HepG2 (cell line): ENCODE data around the gene EPN2. TPM values are rescaled to one million over a fixed set of nuclear protein-coding genes. Genes with fewer than 3 reads are reported as not detected.

Experiments
- ARID2 ChIP-seq: sonication (generic); formaldehyde crosslinking; IDR thresholded peaks from 2 replicates; pipeline ENCODE4 v1.8.1; 2022; ENCODE audit warnings: mild to moderate bottlenecking, missing genetic modification reagents, borderline replicate concordance
- ARID5B ChIP-seq: IDR thresholded peaks from 2 replicates; pipeline ENCODE4 v1.4.0; 2020; ENCODE audit warnings: mild to moderate bottlenecking, missing genetic modification reagents
- CREB1 ChIP-seq, 2 experiments: fragments of 450-650 bp in 1 of 2; IDR thresholded peaks; 2 replicates each; pipeline ENCODE4 v1.6.1; 2016 to 2017; ENCODE audit warnings: control low read depth in 1 of 2, mild to moderate bottlenecking in 1 of 2, missing compliant biosample characterization in 1 of 2, missing genetic modification characterization in 1 of 2
- ERF ChIP-seq: IDR thresholded peaks from 2 replicates; pipeline ENCODE4 v1.6.1; 2018; ENCODE audit warnings: missing biosample characterization, missing genetic modification reagents
- ESRRA ChIP-seq: sonication (generic); formaldehyde crosslinking; IDR thresholded peaks from 2 replicates; pipeline ENCODE4 v1.5.1; 2020; ENCODE audit warnings: mild to moderate bottlenecking, low read depth, missing genetic modification reagents
- FOXM1 ChIP-seq: sonication (generic); formaldehyde crosslinking; IDR thresholded peaks from 2 replicates; pipeline ENCODE4 v1.5.0; 2020; ENCODE audit warnings: missing genetic modification reagents
- HDAC6 ChIP-seq: fragments of 200-600 bp; sonication (generic); IDR thresholded peaks from 2 replicates; pipeline ENCODE4 v1.7.0; 2017; ENCODE audit warnings: mild to moderate bottlenecking, antibody characterized with exemption, low read length, low read depth
- HNRNPL ChIP-seq: fragments of 200-400 bp; formaldehyde crosslinking; IDR thresholded peaks from 2 replicates; pipeline ENCODE4 v1.6.1; 2017; ENCODE audit warnings: mild to moderate bottlenecking, low read depth, low read length
- KDM5A ChIP-seq: fragments of 200-600 bp; sonication (generic); IDR thresholded peaks from 2 replicates; pipeline ENCODE4 v1.7.0; 2018; ENCODE audit warnings: antibody characterized with exemption, mild to moderate bottlenecking, low read length, borderline replicate concordance
- KLF11 ChIP-seq: IDR thresholded peaks from 2 replicates; pipeline ENCODE4 v1.6.1; 2016; ENCODE audit warnings: missing compliant biosample characterization
- MED13 ChIP-seq: sonication (generic); formaldehyde crosslinking; IDR thresholded peaks from 2 replicates; pipeline ENCODE4 v1.5.0; 2020; ENCODE audit warnings: missing genetic modification reagents
- NR2C2 ChIP-seq: sonication (generic); formaldehyde crosslinking; IDR thresholded peaks from 2 replicates; pipeline ENCODE4 v1.4.0; 2020; ENCODE audit warnings: missing genetic modification reagents, mild to moderate bottlenecking, moderate library complexity, borderline replicate concordance
- POGZ ChIP-seq: sonication (generic); formaldehyde crosslinking; IDR thresholded peaks from 2 replicates; pipeline ENCODE4 v1.4.0; 2020; ENCODE audit warnings: mild to moderate bottlenecking, missing genetic modification reagents
- SP4 ChIP-seq: sonication (generic); formaldehyde crosslinking; IDR thresholded peaks from 2 replicates; pipeline ENCODE4 v1.8.1; 2023; ENCODE audit warnings: mild to moderate bottlenecking, missing genetic modification reagents
- SP5 ChIP-seq: IDR thresholded peaks from 2 replicates; pipeline ENCODE4 v1.6.1; 2016; ENCODE audit warnings: low read depth, borderline replicate concordance
- SPEN ChIP-seq: sonication (generic); formaldehyde crosslinking; IDR thresholded peaks from 2 replicates; pipeline ENCODE4 v1.5.1; 2020; ENCODE audit warnings: low read depth, mild to moderate bottlenecking, missing genetic modification reagents
- ZFX ChIP-seq: sonication (generic); formaldehyde crosslinking; IDR thresholded peaks from 2 replicates; pipeline ENCODE4 v1.4.0; 2020; ENCODE audit warnings: mild to moderate bottlenecking, low read depth, missing genetic modification reagents, moderate library complexity
- ZNF24 ChIP-seq: fragments of 450-650 bp; IDR thresholded peaks from 2 replicates; pipeline ENCODE4 v1.6.1; 2017; ENCODE audit warnings: antibody characterized with exemption, mild to moderate bottlenecking
- ZNF382 ChIP-seq: sonication (generic); formaldehyde crosslinking; IDR thresholded peaks from 2 replicates; pipeline ENCODE4 v1.5.0; 2020; ENCODE audit warnings: missing genetic modification reagents, mild to moderate bottlenecking, borderline replicate concordance
- ZNF503 ChIP-seq: sonication (generic); formaldehyde crosslinking; IDR thresholded peaks from 2 replicates; pipeline ENCODE4 v1.4.0; 2020; ENCODE audit warnings: missing genetic modification reagents
- ZNF543 ChIP-seq: sonication (generic); formaldehyde crosslinking; IDR thresholded peaks from 2 replicates; pipeline ENCODE4 v1.4.0; 2020; ENCODE audit warnings: mild to moderate bottlenecking, missing genetic modification reagents
- ZNF567 ChIP-seq: sonication (generic); formaldehyde crosslinking; IDR thresholded peaks from 2 replicates; pipeline ENCODE4 v1.8.1; 2023; ENCODE audit warnings: mild to moderate bottlenecking, missing genetic modification reagents, borderline replicate concordance
- ZNF878 ChIP-seq: sonication (generic); formaldehyde crosslinking; IDR thresholded peaks from 2 replicates; pipeline ENCODE4 v1.8.1; 2023; ENCODE audit warnings: mild to moderate bottlenecking, missing genetic modification reagents, moderate library complexity
- polyA plus RNA-seq, 8 experiments: library from polyadenylated mRNA; depleted of rRNA in 3 of 8; stranded (reverse) in 7 of 8; unstranded in 1 of 8; fragments of >200 nt; fragmentation: Illumina TruSeq in 4 of 8; extraction: Trizol in 4 of 8; gene quantifications; 2 replicates each; pipeline versions ENCODE4 v1.2.1 to v1.2.3, GENCODE V29; 2011 to 2016; ENCODE audit warnings: low read depth in 4 of 8, missing spikeins in 1 of 8, mixed read lengths in 1 of 8; ENCODE audit not compliant: insufficient read depth in 1 of 8
- total RNA-seq, 5 experiments: library from RNA; depleted of rRNA; stranded (reverse); fragments of >200 nt; fragmentation: Illumina TruSeq; extraction: Trizol; gene quantifications; 2 replicates each; pipeline ENCODE4 v1.2.3, GENCODE V29; 2016; ENCODE audit warnings: low read depth in 1 of 5
- TF ChIP-seq, protein P1 (sequence below): sonication (generic); formaldehyde crosslinking; IDR thresholded peaks from 2 replicates; pipeline ENCODE4 v1.8.0; 2022; ENCODE audit warnings: mild to moderate bottlenecking, missing genetic modification reagents, moderate library complexity

The EPN2 gene
- total and polyA plus RNA-seq, 2 of the 13 experiments (the other 11 are each of a cell fraction or from before 2014, with no cell fraction given) = 7.8 to 19.2 TPM

DNA sequence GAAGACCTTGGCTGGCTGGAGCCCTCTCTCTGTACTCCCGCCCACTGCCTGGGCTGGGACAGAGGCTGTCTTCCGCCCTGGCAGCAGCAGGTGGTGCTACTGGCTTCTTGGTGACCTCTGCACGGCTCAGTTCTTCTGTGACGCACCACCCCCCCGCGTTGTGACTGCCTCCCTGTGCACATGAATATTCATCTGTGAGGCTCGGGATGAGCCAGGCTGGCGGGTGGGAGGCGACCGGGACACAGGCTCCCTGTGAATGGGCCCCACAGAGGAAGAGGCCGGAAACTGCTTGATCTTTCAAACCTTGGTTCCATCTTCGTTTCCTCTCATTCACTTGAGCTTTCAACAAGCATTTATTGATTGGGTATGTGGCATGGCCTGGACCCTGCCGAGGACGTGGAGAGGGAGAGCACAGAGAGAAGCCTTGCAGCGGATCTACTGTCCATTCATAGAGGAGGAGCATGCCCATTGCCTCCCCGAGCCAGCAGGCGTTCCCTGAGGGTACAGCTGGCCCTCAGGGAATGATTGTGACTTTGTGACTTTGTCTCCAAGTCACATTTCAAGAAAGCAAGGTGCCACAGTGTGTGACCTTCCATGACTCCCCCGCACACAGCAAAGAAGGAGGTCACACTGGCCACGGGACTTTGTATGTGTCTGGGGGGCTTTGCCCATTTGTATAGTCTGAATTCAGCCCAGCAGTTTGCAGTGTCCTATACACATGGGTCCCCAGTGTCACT, 80.4 kb downstream of the EPN2 start (continued):
- no peak for TF ChIP-seq ZNF503
- TF ChIP-seq SP5 (CRISPR knock-in tag) = 0 out of 2 replicates have a peak, but pooled peaks have one; percentile 24
- no peak for TF ChIP-seq ZNF543 (CRISPR knock-in tag)
- peak; percentile 79; the same call in 1 of the 2 replicates for TF ChIP-seq ERF (CRISPR knock-in tag)
- no peak for TF ChIP-seq ZNF382 (CRISPR knock-in tag)
- 0 out of 2 replicates have a peak, but pooled peaks have one; percentile 42 for TF ChIP-seq ZFX
- 0 out of 2 replicates have a peak, but pooled peaks have one; percentile 52 for TF ChIP-seq ZNF878 (CRISPR knock-in tag)
- TF ChIP-seq MED13 (CRISPR knock-in tag) = no peak
- peak; percentile 61 for TF ChIP-seq ARID5B
- no peak for TF ChIP-seq ESRRA (CRISPR knock-in tag)
- TF ChIP-seq HNRNPL = peak; percentile 54; the same call in 1 of the 2 replicates
- TF ChIP-seq ZNF567 (CRISPR knock-in tag) = no peak
- no peak for TF ChIP-seq HDAC6
- TF ChIP-seq KDM5A = no peak
- peak; percentile 80 for TF ChIP-seq SP4
- TF ChIP-seq CREB1 (IDR thresholded peaks at IDR 0.05) = peak; percentile 76
- peak; percentile 87 for TF ChIP-seq CREB1 (CRISPR knock-in tag; IDR thresholded peaks at IDR 0.05)
- no peak for TF ChIP-seq ARID2 (CRISPR knock-in tag)
- 0 out of 2 replicates have a peak, but pooled peaks have one; percentile 57 for TF ChIP-seq SPEN
- TF ChIP-seq KLF11 (CRISPR knock-in tag) = no peak
- TF ChIP-seq POGZ = peak; percentile 38; the same call in 1 of the 2 replicates
- TF ChIP-seq ZNF24 = no peak
- TF ChIP-seq, protein P1, sequence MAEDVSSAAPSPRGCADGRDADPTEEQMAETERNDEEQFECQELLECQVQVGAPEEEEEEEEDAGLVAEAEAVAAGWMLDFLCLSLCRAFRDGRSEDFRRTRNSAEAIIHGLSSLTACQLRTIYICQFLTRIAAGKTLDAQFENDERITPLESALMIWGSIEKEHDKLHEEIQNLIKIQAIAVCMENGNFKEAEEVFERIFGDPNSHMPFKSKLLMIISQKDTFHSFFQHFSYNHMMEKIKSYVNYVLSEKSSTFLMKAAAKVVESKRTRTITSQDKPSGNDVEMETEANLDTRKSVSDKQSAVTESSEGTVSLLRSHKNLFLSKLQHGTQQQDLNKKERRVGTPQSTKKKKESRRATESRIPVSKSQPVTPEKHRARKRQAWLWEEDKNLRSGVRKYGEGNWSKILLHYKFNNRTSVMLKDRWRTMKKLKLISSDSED (CRISPR knock-in tag) = no peak
- TF ChIP-seq NR2C2 = peak; percentile 75
- no peak for TF ChIP-seq FOXM1 (CRISPR knock-in tag)
